ENCODE results near the gene BBOF1. TPM values are rescaled to one million over a fixed set of nuclear protein-coding genes. Genes with fewer than 3 reads are reported as not detected.
"Not testable (repeated sequence)": the region's sequence is repeated elsewhere in the genome, so short reads cannot be mapped to it uniquely, and the experiment has no call there.

The BBOF1 gene
- total and polyA plus RNA-seq, 2 of the 8 experiments (the other 6 are each of a cell fraction or from before 2014, with no cell fraction given), result 0.26 to 0.60 TPM

- H3K23me2 ChIP-seq (ENCODE audit: low read depth, low read length); H3K27me3 ChIP-seq (replicated peaks in 1 of 4; ENCODE audit: control insufficient read depth in 3 of 4, extremely low read depth in 1 of 4, insufficient read depth in 3 of 4, low read length in 3 of 4); H3K4me1 ChIP-seq (replicated peaks in 1 of 4; ENCODE audit: control insufficient read depth in 3 of 4, insufficient read depth in 4 of 4, low read length in 3 of 4); H4K5ac ChIP-seq (ENCODE audit: insufficient read length, low read depth, low read length); H3K79me1 ChIP-seq (ENCODE audit: low read depth, low read length); H3K9me3 ChIP-seq (ENCODE audit: insufficient read depth in 2 of 2, low read depth in 1 of 2, low read length in 1 of 2); H3K56ac ChIP-seq (replicated peaks; ENCODE audit: insufficient read length, low read depth, low read length); H3K79me2 ChIP-seq (ENCODE audit: control insufficient read depth in 1 of 2, insufficient read depth in 2 of 2, low read length in 2 of 2); H2BK5ac ChIP-seq (ENCODE audit: low read depth, low read length); FAIRE-seq; H3K18ac ChIP-seq (ENCODE audit: extremely low read depth, low read length); H2BK15ac ChIP-seq (ENCODE audit: low read length); H2AK5ac ChIP-seq (ENCODE audit: low read depth, low read length); H3K27ac ChIP-seq (ENCODE audit: low read depth, low read length); H2AFZ ChIP-seq (ENCODE audit: low read length); H2BK20ac ChIP-seq (ENCODE audit: low read length); H3K9ac ChIP-seq (replicated peaks in 1 of 4; ENCODE audit: extremely low read depth in 1 of 4, low read depth in 3 of 4, low read length in 3 of 4); H4K91ac ChIP-seq (replicated peaks; ENCODE audit: insufficient read length, low read length); H2BK12ac ChIP-seq (ENCODE audit: low read depth, low read length); DNase-seq (ENCODE audit: low read depth in 1 of 2, low spot score in 2 of 2); H3K4ac ChIP-seq (replicated peaks; ENCODE audit: insufficient read length, low read depth, low read length); H3K23ac ChIP-seq (ENCODE audit: insufficient read length); H2BK120ac ChIP-seq (replicated peaks; ENCODE audit: low read depth, low read length); H4K20me1 ChIP-seq (replicated peaks in 1 of 2; ENCODE audit: control insufficient read depth in 1 of 2, insufficient read depth in 2 of 2, low read length in 2 of 2); H3K14ac ChIP-seq (ENCODE audit: insufficient read length); H3K4me3 ChIP-seq (ENCODE audit: extremely low read depth in 1 of 4, insufficient read depth in 2 of 4, low read depth in 3 of 4, low read length in 4 of 4); H3K4me2 ChIP-seq (ENCODE audit: insufficient read depth in 1 of 2, low read depth in 2 of 2, low read length in 2 of 2); H4K8ac ChIP-seq (ENCODE audit: extremely low read depth, insufficient read depth, low read length): not testable (repeated sequence)
- POLR2A ChIA-PET (ENCODE audit: partially characterized antibody), result interaction anchor here (0.6 to 1.4 kb wide), 3 partner anchors 20 to 192 kb away, joined by 3 to 4 read pairs (median 3); no protein-coding TSS in a partner anchor
- TF ChIP-seq CTCF (IDR thresholded peaks at IDR 0.05; ENCODE audit: control extremely low read depth in 1 of 3, insufficient read depth in 1 of 3, low read depth in 1 of 3, low read length in 3 of 3) (peak in 2 of 3 experiments; percentile 34 to 39; a peak in 2 of 4 replicates), RAD21 (IDR thresholded peaks at IDR 0.05 in 1 of 2, conservative IDR thresholded peaks at IDR 0.05 in 1 of 2; ENCODE audit: low read depth in 2 of 2, low read length in 2 of 2) (peak; percentile 61 to 62)
- H3K36me3 ChIP-seq (ENCODE audit: control insufficient read depth in 2 of 4, insufficient read depth in 4 of 4, low read length in 3 of 4), result peaks cover 0 to 15% (median 6%) of the 10 kb centered on the region in 4 experiments; a peak in 3 of 8 replicates
- CTCF ChIA-PET (ENCODE audit: partially characterized antibody), result interaction anchor here (0.6 to 3.0 kb wide), 37 partner anchors 9 to 1299 kb away, joined by 3 to 15 read pairs (median 4); no protein-coding TSS in a partner anchor
- 89% methylated on average over 13 of the region's 13 CpGs; no CpG with 5 or more reads in 1 of the 2 experiments for WGBS, 2 experiments (ENCODE audit: extremely low coverage in 1 of 2, insufficient coverage in 1 of 2, insufficient read length in 1 of 2, insufficient replicate concordance in 2 of 2, low coverage in 1 of 2, low lambda C conversion rate in 2 of 2, missing lambda C conversion rate in 1 of 2)
Observed at GRCh38 chr14:74111395-74112216, 92.5 kb downstream of the BBOF1 start.
